Measurements from ENCODE around the gene APOA1.
"Not testable (repeated sequence)": the region's sequence is repeated elsewhere in the genome, so short reads cannot be mapped to it uniquely, and the experiment has no call there.

APOA1 gene

DNA sequence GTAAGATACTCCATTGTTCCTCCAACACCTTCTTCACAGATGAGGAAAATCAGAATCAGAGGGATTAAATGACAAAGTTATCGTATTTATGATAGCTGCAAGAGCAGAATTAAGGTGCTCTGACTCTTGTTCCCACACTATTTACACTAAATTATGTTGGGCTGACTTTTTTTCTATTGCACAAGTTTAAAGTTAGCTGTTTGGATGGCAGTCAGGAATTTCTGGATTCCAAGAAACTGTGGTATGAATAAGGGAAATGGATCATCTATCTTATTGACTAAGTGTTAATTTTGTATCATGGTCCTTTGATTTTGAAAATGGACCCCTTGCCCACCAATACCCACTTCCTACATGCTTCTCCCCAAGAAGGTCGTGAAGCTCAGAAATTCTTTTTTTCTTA is 19.9 kb upstream of the APOA1 start:
- DNase-seq, result no peak

DNA sequence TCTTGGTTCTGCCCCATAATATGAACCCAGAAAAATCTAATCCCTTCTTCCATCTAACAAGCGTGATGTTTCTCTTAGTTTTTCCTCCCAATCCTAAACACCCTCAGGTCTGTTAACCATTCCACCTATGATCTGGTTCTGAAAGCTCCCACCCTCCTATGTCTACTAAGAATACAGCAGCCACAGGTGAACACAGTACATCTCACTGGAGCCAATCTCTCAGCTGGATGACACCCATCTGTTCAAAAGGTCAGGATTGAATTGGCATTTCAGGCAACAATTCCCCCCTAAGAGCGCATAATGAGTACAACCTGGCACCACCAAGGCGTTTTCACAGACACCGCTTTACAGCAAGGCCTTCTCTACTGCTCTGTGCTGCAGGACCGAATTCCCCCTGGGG is 19.0 kb upstream of the APOA1 start:
- no peak for DNase-seq

DNA sequence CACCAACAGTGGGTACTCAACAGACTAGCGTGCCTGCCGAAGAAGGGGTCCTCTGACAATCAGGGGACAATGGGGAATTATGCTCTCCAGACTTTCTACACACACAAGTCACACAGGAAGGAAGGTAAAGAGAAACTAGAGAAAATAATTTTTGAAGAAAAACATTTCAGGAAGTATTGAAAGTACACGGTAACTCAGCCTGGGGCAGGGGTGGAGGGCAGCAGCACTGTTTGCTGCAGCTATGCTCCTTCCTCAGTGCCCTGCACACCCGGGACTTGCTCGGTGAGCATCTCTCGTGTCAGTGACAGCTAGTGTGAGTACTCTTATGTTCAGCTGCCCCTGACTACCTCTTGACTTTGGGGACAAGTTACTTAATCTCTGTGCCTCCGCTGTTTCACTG is 18.0 kb upstream of the APOA1 start:
- no peak for DNase-seq

DNA sequence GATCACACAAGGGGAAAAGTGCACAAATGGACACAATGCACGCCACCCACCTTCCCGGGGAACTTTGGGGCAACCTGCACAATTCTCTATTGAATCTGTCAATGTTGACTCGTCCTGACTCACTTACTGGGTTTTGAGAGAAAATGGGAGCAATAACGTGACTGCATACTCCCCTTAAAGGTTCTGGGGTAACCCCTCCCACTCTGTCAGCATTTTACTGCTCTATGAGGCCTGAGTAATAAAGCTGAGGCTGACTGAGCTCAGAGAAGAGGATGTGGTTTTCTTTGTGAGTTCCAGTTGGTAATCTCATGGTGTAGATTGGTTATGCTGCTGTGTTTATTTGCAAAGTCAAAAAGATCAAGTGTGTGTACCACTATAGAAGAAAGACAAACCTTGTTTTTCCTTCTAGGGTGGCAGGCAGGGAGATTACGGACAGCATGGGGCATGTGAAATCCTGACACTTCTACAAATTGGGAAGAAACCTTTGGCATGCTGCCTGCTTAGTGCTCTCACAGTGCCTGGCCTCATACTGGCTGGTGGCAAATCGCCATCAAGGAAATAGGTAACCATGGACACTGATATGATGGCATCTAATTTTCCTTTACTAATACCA is 16.1 kb upstream of the APOA1 start:
- DNase-seq, result peak; percentile 89

DNA sequence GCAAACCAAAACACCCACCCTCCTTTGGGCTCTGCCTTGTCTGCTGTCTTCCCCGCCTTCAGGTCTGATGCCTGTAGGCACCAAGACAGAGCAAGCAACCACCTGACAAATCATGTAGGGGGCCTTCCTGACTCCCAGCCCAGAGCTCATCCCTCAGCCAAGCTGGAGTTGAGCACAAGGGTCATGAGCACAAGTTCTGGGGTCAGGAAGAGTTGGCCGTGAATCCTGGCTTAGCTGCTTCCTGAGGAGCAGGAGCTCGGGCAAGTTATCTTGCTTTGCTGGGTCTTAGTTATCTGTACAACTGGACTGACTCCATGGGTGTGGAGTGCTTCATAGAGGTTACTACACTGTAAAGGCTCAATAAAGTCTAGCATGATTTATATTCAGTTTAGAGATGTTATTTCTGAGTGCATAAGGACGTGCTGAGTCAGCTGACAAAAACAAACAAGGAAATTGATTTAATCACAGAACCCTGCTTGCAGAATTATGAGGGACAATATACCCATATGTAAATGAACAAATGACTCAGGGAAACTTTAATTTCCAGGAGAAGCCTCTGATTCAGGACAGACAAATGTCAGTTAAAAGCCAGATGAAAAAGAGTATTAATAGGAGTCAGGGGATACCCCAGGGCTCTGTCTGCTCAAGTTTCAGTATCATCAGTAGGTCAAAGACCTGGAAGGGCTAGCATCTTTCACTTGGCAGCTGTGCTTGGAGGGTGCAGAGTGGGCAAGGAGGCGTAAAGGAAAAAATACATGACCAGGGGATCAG is 15.0 kb upstream of the APOA1 start:
- DNase-seq, result peak; percentile 50

DNA sequence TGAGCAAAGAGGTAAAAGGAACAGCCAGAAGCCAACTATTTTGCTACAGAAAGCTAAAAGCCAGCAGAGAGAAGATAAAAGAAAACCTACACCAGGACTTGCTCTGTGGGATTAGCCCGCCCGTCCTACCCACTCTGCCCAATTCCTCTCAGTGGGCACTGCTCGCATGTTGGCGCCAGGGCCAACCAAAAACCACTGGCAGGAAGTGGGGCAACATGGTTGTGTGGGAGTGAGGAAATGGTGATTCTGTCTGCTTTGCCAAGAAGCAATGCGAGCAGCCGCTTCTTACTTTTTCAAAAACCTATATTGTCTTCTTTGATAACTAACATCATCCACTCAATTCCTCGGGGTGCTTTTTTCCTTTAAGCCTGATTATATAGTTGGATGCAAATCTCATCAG is 14.2 kb upstream of the APOA1 start:
- DNase-seq, result peak; percentile 78

DNA sequence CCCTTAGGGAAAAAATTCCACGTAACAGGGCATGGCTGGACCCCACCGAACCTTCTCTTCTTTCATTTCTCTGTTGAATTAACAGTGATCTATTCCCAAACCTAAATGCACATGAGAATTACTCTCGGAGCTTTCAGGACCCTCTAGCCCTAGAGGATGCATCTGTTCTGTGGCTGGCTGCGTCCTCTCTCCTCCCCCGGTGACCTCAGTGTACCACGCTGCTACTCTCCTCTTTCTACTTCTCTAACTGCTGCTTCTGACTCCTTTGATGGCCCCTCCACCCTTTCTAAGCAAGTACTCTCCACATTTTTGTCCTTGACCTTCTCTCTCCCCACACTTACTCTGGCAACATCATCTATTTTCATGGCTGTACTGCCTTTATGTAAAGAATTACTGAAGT is 12.1 kb upstream of the APOA1 start:
- no peak for DNase-seq

DNA sequence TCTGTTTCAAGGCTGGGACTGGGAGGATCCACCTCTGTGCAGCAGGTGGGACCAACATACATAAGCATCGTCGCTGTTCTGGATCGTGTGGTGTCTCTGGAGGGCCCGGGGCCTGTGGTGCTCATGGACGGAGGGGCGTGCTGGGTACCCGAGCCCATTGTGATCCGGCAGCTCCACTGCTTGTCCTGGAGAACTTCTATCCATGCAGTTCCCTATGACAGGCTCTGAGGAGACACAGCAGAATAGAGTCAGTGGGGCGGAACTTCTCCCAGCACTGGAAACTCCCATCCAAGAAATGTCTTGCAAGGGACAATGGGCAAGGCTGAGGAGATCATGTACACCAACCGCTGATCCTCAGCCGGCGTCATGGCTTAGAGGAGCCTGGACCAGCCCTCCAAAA is 11.6 kb upstream of the APOA1 start:
- DNase-seq, result no peak

DNA sequence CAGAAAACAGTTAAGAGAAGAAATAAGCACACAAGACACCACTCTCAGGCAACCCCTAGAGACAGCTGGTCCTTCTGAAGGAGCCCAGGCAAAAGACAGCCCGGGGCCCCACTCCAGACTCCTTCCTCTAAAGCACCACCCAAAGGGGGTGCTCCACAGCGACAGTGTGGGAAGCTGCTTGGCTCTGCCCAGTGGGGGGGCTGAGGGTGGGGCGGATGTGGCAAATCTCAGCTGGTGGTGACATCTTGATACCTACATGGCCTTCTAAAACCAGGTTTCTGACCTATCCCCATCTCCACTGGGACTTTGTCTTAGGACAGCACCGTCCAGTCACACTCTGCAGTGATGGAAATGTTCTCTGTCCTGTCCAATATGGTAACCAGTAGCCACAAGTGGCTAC is 10.2 kb upstream of the APOA1 start:
- no peak for DNase-seq

DNA sequence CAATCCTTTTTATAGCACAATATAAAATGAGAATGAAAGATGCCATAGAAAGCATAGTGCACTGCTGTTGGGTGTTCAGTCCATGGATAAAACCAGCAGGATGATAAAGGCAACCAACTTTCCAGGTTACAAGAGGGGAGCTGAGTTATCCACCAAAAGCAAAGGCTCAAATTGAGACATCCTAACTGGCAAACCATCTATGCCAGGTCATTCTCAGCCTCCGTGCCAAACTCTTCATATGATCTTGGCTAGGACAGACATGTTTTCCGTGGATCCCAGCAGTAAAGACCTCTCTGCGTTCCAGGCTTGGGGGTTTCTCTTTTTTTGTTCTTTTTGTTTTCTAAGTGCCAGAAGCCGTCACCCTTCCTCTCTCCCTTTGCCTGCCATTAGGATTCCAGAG is 7.3 kb upstream of the APOA1 start:
- no peak for DNase-seq

DNA sequence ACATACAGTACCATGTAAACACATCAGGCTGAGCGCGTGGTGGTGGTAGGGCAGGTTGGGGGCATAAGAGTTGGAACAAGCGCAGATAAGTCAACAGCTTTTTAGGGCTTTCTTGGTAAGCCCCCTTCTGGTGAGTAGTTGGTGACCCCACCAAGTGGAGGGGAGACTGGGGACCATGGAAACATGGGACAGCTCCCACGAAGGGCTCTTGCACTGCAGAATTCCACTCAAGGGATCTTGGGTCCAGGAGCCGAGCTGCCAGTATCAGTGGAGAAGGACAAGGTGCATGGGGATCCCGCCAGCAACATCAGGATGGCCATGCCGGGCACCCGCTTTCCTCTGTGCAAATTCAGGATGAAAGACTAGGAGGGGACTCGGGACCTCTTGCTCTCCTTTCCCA is 6.2 kb upstream of the APOA1 start:
- no peak for DNase-seq

DNA sequence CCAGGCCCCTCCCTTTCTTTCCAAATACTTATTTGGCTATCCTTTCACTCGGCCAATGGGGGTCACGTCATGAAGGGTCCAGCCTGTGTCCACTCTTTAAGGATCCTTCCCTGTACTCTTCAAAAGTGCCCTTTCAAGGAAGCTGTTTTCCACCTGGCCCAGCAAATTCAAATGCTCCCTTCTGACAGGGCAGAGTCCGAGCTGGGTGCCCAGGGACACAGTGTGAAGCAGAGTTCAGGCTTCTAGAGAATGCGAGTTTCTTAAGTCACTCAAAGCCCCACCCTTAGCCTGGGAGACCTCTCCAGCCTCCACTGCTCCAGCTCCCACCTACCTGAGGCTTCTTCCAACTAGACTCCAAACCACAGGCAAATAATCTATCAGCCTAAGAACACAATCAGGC is 5.5 kb upstream of the APOA1 start:
- DNase-seq, result no peak

DNA sequence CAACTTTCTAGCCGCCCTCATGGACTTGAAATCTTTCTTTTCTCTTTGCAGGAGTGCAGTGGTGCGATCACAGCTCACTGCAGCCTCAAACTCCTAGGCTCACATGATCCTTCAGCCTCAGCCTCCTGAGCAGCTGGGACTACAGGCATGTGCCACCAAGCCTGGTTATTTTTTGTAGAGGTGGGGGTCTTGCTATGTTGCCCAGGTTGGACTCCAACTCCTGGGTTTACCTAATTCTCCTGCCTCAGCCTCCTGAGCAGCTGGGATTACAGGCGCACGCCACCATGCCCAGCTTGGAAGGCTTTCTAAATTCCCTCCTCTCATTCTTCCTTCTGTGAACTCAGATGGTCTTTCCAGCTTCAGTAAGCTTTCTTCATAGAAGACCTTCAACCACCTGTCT is 4.7 kb upstream of the APOA1 start:
- DNase-seq, result no peak

DNA sequence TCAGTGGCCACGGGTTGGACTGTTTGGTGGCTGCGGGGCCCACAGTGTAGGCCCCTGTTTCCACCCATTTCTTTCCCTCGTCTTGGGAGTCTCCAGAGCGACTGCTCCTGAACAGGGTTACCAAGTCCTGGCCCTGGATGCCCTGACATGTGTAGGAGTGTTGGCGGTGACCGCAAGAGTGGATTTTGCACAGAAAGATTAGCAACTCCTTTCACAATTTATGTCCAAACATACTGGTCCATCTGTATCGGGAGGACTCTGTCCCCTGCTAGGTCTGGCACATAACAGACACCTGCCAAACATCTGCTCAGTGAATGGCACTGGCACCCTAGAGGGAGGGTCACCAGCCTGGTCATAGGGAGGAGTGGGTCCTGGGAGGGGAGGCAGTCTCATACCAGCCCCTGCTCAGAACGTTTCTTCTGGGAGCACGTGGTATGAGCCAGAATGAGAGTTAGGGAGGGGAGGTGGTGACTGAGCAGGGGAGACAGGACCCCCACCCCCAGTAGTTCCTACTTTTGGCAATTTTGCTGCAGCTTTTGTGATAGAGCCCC is 3.4 kb upstream of the APOA1 start:
- no peak for DNase-seq

DNA sequence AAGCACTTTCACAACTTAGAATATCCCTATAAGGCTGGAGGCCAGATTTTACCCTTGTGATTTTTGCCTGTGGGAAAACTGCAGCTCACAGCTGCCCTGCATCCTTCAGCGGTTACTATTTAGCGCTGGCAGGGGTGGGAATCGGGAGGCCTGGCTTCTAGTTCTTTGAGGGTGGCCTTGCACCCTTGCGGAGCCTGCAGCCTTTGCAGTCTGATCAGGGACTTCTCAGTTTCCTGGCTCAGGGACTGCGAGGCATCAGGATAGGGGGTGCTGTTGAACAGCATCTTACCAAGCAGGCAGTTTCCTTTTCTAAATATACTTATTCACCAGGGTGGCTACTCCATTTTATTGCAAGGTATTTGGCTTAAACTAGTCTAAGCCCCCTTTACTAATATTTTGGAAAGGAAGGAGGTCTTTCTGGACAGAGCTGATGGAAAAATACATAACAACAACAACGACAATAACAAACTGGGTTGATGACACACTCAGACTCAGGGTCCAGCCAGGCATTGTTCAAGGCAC is 2.9 kb upstream of the APOA1 start:
- DNase-seq, result no peak

DNA sequence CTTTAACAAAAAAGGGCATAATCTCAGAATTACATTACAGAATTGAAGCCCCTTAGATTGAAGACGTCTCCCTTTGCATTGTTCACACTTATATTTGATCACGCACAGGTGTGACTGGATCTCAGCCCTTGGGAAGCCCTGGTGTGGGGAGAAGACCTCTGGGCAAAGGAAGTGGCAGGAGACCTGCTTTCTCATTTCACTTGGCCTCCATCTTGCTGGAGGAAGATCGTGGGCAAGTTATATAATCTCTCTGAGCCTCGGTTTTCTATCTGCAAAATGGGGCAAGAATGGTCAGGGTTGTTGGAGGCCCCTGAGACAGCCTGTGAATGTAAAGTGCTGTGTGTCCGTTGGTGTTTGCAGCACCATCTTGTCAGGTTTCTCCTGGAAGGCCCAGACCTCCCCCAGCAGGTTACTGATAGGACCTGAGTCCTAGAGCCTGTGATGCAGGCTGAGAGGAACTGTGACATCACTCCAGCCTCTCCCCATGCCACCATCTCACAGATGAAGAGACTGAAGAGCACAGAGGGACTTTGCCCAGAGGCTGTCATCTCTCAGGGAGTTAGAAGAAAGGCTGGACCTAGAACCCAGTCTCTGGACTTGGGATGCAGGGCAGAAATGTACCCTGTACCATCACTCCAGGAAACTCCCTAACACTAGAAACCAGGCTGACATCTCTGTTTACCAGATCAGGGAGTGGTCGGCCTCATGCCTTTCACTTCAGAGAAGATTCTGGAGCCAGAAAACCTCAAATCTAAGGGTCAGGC is 1.1 kb upstream of the APOA1 start:
- DNase-seq, result no peak

DNA sequence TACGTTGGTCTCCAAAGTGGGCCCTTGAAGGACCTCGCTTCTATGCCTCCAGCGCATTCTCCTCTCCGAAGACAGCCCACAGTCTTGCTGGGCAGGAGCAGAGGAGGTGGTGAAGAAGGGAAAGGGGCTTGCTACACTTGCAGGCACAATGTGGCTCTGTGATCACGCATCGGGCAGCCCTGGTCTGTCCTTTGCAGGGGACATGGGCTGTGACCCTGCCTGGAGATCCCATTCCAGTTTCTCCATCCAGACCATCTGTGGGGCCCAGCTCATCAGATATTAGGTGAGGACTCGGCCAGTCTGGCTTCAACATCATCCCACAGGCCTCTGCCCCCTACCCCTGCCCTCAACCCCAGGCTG is 810 bp downstream of the APOA1 start:
- DNase-seq, result no peak

DNA sequence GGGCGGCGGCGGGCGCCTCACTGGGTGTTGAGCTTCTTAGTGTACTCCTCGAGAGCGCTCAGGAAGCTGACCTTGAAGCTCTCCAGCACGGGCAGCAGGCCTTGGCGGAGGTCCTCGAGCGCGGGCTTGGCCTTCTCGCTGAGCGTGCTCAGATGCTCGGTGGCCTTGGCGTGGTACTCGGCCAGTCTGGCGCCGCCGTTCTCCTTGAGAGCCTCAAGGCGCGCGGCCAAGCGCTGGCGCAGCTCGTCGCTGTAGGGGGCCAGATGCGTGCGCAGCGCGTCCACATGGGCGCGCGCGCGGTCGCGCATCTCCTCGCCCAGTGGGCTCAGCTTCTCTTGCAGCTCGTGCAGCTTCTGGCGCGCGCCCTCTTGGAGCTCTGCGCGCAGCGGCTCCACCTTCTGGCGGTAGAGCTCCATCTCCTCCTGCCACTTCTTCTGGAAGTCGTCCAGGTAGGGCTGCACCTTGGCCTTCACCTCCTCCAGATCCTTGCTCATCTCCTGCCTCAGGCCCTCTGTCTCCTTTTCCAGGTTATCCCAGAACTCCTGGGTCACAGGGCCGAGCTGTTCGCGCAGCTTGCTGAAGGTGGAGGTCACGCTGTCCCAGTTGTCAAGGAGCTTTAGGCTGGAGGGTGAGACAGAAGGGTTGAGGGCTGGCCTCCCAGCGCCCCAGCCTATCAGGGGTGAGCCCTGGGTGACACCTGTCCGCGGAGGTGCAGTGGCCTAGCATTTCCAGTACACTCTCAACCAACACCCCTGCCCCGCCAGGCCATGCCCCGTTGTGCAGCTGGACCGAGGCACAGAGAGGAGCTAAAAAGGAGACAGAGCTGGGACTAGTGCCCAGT is 1.4 kb downstream of the APOA1 start:
- peak; percentile 53 for DNase-seq

DNA sequence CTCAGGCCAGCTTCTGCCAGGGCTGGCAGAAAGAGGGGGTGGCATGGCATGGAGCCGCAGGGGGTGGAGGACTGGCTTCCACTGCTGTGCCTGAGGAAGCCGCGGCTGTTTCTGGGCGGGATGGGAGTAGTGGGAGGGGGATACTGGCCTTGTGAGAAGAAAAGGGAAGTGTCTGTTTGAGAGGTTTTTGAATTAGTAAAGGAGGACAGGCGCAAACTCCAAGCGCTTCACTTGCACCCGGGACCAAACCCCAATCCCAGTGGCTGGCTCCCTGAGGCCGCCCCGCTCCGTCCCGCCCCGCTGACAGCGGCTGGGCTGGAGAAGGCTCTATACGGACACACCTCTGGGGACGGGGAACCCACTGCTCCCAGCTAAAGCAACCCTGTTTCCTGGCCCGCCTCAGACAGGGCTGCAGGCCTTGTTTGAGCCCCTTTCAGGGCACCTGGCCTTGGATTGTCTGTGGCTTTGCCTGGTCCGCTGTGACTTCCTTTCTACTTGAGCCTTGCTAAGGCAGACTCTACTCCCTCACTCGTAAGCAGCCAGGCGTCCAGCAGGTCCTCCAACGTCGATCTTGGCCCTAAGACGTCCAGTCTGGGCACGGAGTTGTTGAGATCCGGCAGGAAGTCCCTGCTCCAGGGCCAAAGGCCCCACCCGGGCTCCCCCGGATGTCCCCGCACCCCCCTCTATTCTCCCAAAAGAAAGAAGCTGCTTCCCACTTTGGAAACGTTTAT is 2.2 kb downstream of the APOA1 start:
- peak; percentile 43 for DNase-seq

DNA sequence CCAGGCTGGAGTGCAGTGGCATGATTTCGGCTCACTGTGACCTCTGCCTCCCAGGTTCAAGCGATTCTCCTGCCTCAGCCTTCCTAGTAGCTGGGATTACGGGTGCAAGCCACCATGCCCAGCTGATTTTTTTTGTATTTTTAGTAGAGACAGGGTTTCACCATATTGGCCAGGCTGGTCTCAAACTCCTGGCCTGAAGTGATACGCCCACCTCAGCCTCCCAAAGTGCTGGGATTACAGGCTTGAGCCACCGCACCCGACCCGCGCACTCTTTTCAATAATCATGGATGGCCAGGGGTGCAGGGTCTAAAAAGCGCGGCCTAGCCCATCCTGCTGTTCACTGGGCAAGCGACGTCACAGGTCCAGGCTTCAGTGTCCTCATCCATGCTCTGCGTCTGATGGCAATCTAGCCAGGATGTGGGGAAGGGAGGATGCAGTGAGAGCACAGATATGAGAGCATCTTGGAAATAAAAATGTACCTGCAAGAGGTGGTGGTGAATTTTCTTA is 2.8 kb downstream of the APOA1 start:
- DNase-seq, result not testable (repeated sequence)

DNA sequence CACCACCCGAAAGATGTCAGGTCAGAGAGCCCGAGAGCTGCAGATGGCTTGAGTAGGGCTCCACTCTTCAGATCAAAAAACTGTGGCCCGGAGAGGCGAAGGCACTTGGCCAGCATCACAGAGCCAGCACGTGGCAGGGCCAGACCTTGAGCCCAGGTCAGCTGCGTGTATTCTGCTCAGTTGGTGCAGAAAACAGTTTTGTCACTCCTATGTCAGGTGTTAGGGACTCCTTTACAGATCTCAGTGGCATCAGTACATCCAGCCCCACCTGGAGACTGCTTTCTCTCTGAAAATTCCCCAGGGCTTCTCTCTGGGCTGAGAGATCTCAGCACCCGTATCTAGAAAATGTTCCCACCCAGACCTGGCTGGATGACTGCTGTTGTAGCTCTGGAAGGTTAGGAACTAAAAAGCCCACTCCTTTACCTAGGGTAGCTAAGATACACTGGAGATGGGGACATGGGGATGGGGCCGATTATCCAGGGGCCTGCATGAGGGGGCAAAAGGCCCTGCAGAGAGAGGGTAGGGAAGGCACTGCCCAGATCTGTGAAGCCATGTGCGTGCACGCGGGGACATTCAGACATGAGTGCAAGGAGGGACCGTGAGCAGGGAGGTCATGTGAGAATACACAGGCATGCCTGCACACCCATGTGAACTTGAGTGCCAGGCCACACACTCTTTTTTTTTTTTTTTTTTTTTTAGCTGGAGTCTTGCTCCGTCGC is 3.4 kb downstream of the APOA1 start:
- no peak for DNase-seq
